Right lobe of liver (tissue), 4 donors: ENCODE results near the gene NPPB.

Source experiments
- CTCF ChIP-seq, 4 donors: fragments of 200-600 bp in 3 of 4; fragments of 450-650 bp in 1 of 4; IDR thresholded peaks; one replicate each; pipeline versions ENCODE4 v1.5.1 to v1.8.0; 2016 to 2022; ENCODE audit warnings: antibody characterized with exemption in 4 of 4, mild to moderate bottlenecking in 2 of 4
- POLR2A ChIP-seq: fragments of 450-650 bp; IDR thresholded peaks from one replicate; pipeline ENCODE4 v1.6.1; 2017; ENCODE audit warnings: antibody characterized with exemption, mild to moderate bottlenecking
- donor health status: DM: no; HTN: no; CAD: no.
- donor health status: DM: no; HTN: no; CAD: no.
- donor health status: DM: no; HTN: yes; CAD: no.

- peak; percentile 88 to 91 (median 90) for TF ChIP-seq CTCF (IDR thresholded peaks at IDR 0.05)
- no peak for TF ChIP-seq POLR2A
Observed at GRCh38 chr1:11893907-11894251, 35.1 kb upstream of the NPPB start.
